Gastrocnemius medialis (tissue), 4 donors: Measurements from ENCODE around the gene KIF2A. TPM values are rescaled to one million over a fixed set of nuclear protein-coding genes. Genes with fewer than 3 reads are reported as not detected.

ENCODE experiments used
- ATAC-seq, 2 donors: fragments of 150-250 bp; one replicate each; pipeline ENCODE4 v1.9.1; 2016
- DNase-seq, 2 donors: peaks; one replicate each; pipeline ENCODE4 v3.0.0-alpha.2; 2019
- H3K27ac ChIP-seq, 4 donors: fragments of 200-600 bp; sonication (generic); 1 replicate in 1 of 4; 2 replicates in 3 of 4; pipeline ENCODE4 v1.5.1; 2016 to 2018; ENCODE audit warnings: mild to moderate bottlenecking in 2 of 4, moderate library complexity in 1 of 4
- H3K27me3 ChIP-seq, 3 donors: fragments of 200-600 bp; sonication (generic) in 2 of 3; 1 replicate in 1 of 3; 2 replicates in 2 of 3; pipeline versions ENCODE4 v1.5.1 to v1.6.0; 2016 to 2019; ENCODE audit warnings: mild to moderate bottlenecking in 1 of 3, moderate library complexity in 1 of 3
- H3K36me3 ChIP-seq, 2 donors: fragments of 200-600 bp; sonication (generic) in 1 of 2; one replicate each; pipeline ENCODE4 v1.5.1; 2017 to 2018
- H3K4me1 ChIP-seq, 2 donors: fragments of 200-600 bp; sonication (generic) in 1 of 2; one replicate each; pipeline ENCODE4 v1.5.1; 2016 to 2017; ENCODE audit warnings: mild to moderate bottlenecking in 2 of 2
- H3K4me3 ChIP-seq, 4 donors: fragments of 200-600 bp; sonication (generic) in 3 of 4; 1 replicate in 1 of 4; 2 replicates in 3 of 4; pipeline ENCODE4 v1.5.1; 2016 to 2019; ENCODE audit warnings: mild to moderate bottlenecking in 2 of 4
- H3K9me3 ChIP-seq, 3 donors: fragments of 200-600 bp; sonication (generic) in 2 of 3; 1 replicate in 1 of 3; 2 replicates in 2 of 3; pipeline ENCODE4 v1.5.1; 2016 to 2019
- POLR2A ChIP-seq, 2 donors: fragments of 450-650 bp; IDR thresholded peaks; one replicate each; pipeline ENCODE4 v1.6.1; 2017; ENCODE audit warnings: antibody characterized with exemption in 2 of 2, mild to moderate bottlenecking in 2 of 2, moderate library complexity in 2 of 2
- in situ Hi-C, 4 donors: fragments of 200-750 bp; cut with MboI; loops; one replicate each; pipeline versions ENCODE4 v1.15.0 to v1.8.0; 2017; ENCODE audit warnings: low sequenced_read_pairs in 4 of 4
- intact Hi-C: fragments of 100-400 bp; cut with DNase I; formaldehyde crosslinking; loops from one replicate; pipeline ENCODE4 v1.15.1; 2023; ENCODE audit warnings: low total_unique reads
- total RNA-seq, 4 donors: library from RNA; depleted of rRNA; stranded (reverse); fragments of >200 nt; gene quantifications; one replicate each; pipeline versions ENCODE4 v1.1.0 to v1.2.3, GENCODE V29; 2016
- TF ChIP-seq, protein P1 (sequence below), 5 experiments: fragments of 450-650 bp in 3 of 5; fragments of 200-600 bp in 2 of 5; sonication (generic) in 2 of 5; IDR thresholded peaks in 4 of 5; conservative IDR thresholded peaks in 1 of 5; 1 replicate in 4 of 5; 2 replicates in 1 of 5; pipeline ENCODE4 v1.5.1; 2016 to 2019; ENCODE audit warnings: antibody characterized with exemption in 5 of 5, mild to moderate bottlenecking in 3 of 5, moderate library complexity in 3 of 5

Gene KIF2A
- total RNA-seq, 4 donors from 2014 or later, result 7.5 to 14.2 (median 11.8) TPM

DNA sequence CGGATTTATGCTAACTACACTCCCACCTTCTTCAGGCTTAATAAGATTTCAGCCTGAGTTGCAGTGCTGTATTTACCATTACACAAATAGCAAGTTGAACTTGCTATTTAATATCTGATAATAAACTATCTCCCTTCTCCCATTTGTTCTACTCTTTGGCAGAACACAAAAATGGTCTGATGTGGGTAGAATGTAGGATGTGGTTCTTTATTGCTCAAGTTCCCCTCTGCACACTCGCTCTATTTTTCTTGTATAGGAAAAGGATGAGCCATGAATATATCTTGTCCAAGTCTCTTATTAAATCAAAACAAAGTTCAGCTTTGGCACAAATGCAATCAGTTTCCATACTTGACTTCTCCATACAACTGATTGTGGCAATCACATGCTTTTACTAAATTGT lies 37.2 kb upstream of the KIF2A start:
- Histone ChIP-seq H3K4me3 (no peak overlapping the region), H3K9me3 (no peaks in the 10 kb centered on the region), H3K4me1 (no peaks in the 10 kb centered on the region), H3K27ac (no peak overlapping the region), H3K27me3 (no peaks in the 10 kb centered on the region), H3K36me3 (no peaks in the 10 kb centered on the region)
- intact Hi-C loops, result no loop called here
- ATAC-seq (no peak), DNase-seq (no peak)
- TF ChIP-seq POLR2A (IDR thresholded peaks at IDR 0.05), result no peak
- TF ChIP-seq, protein P1, sequence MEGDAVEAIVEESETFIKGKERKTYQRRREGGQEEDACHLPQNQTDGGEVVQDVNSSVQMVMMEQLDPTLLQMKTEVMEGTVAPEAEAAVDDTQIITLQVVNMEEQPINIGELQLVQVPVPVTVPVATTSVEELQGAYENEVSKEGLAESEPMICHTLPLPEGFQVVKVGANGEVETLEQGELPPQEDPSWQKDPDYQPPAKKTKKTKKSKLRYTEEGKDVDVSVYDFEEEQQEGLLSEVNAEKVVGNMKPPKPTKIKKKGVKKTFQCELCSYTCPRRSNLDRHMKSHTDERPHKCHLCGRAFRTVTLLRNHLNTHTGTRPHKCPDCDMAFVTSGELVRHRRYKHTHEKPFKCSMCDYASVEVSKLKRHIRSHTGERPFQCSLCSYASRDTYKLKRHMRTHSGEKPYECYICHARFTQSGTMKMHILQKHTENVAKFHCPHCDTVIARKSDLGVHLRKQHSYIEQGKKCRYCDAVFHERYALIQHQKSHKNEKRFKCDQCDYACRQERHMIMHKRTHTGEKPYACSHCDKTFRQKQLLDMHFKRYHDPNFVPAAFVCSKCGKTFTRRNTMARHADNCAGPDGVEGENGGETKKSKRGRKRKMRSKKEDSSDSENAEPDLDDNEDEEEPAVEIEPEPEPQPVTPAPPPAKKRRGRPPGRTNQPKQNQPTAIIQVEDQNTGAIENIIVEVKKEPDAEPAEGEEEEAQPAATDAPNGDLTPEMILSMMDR (IDR thresholded peaks at IDR 0.05 in 4 of 5, conservative IDR thresholded peaks at IDR 0.05 in 1 of 5), result no peak
- in situ Hi-C loops, result no loop called here

DNA sequence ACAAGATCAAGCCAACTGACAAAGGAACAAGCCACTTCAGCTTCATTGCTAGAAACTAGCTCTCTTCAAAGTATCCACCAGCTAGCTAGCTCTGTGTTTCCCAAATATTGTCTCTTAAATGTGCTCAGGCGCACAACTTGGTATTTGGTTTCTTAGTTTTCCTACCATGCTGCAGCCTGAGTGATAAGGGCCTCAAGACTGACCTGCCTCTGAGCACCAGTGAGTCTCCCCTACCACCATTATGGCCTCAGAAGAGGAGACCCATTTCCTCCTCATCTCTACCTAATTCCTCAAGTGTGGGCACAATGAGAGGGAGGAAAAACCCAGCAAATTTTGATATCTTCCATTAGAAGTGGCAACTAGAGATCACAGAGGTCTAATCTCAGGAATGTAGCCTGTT lies 34.6 kb upstream of the KIF2A start:
- no peak for DNase-seq
- Histone ChIP-seq H3K27me3 (no peaks in the 10 kb centered on the region), H3K27ac (no peak overlapping the region), H3K36me3 (no peaks in the 10 kb centered on the region), H3K9me3 (no peaks in the 10 kb centered on the region), H3K4me3 (no peak overlapping the region), H3K4me1 (no peaks in the 10 kb centered on the region)
- no peak for TF ChIP-seq POLR2A (IDR thresholded peaks at IDR 0.05)
- TF ChIP-seq, protein P1 (IDR thresholded peaks at IDR 0.05 in 4 of 5, conservative IDR thresholded peaks at IDR 0.05 in 1 of 5), result no peak
- in situ Hi-C loops, result no loop called here
- intact Hi-C loops, result no loop called here
- no peak for ATAC-seq

DNA sequence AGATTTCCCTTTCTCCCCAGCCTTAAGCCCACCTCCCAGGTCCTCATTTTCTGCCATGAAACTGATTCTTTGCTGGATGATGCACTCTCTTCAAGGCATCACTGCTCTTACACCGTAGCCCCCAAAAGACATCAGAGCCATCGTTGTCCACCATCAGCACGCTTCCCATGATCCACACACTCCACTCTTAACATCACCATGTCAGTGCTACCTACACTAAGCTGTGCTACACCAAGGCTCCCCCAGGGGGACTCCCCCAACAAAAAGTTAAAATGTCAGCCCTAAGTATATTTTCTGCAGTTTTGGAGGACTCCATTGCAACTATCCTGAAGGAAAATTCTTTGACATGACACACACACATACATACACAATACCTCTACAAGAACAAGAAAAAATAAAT lies 34.1 kb upstream of the KIF2A start:
- in situ Hi-C loops, result no loop called here
- Histone ChIP-seq H3K4me1 (no peaks in the 10 kb centered on the region), H3K9me3 (no peaks in the 10 kb centered on the region), H3K4me3 (no peak overlapping the region), H3K27ac (no peak overlapping the region), H3K36me3 (no peaks in the 10 kb centered on the region), H3K27me3 (no peaks in the 10 kb centered on the region)
- TF ChIP-seq, protein P1 (IDR thresholded peaks at IDR 0.05 in 4 of 5, conservative IDR thresholded peaks at IDR 0.05 in 1 of 5), result no peak
- TF ChIP-seq POLR2A (IDR thresholded peaks at IDR 0.05), result no peak
- ATAC-seq (no peak), DNase-seq (no peak)
- intact Hi-C loops, result no loop called here

DNA sequence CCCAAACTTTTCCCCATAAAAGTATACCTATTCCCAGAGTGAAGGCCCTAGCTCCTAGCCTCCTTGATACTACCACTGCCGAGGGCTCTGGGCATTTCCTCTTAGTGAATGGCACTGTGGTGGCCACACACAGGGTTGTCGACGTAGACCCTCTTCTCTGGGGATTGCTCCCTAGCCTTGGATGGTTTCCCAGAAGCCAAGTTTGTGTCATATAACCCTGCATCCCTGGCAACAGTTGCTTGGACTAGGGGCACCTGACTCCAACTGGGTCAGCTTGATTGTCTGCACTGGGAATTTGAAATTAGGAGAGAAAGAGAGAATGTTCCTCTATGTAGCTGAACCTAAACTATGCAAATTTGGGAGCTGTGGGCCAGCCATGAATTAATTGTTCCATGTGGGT lies 32.3 kb upstream of the KIF2A start:
- Histone ChIP-seq H3K9me3 (no peaks in the 10 kb centered on the region), H3K27me3 (no peaks in the 10 kb centered on the region), H3K27ac (no peak overlapping the region), H3K36me3 (no peaks in the 10 kb centered on the region), H3K4me1 (no peaks in the 10 kb centered on the region), H3K4me3 (no peak overlapping the region)
- DNase-seq (no peak), ATAC-seq (no peak)
- in situ Hi-C loops (no loop called here), intact Hi-C loops (no loop called here)
- TF ChIP-seq, protein P1 (IDR thresholded peaks at IDR 0.05 in 4 of 5, conservative IDR thresholded peaks at IDR 0.05 in 1 of 5), result no peak
- no peak for TF ChIP-seq POLR2A (IDR thresholded peaks at IDR 0.05)

DNA sequence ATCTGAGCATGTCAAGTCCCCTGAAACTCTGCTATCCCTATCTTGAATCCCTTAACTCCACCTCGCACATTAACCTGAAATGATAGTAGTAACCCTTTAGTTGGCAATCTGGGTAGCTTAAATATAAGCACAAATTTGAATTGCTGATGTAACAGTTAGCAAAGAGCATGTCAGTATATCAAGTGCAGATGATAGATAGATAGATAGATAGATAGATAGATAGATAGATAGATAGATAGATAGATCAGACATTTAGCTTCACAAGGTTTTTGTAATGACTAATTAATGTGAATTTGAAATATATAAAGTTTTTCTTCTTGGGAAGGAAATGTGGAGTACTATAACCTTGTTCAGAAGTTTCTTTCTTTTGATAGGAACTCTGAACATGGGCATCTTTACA lies 30.4 kb upstream of the KIF2A start:
- intact Hi-C loops, result no loop called here
- TF ChIP-seq, protein P1 (IDR thresholded peaks at IDR 0.05 in 4 of 5, conservative IDR thresholded peaks at IDR 0.05 in 1 of 5), result no peak
- TF ChIP-seq POLR2A (IDR thresholded peaks at IDR 0.05), result no peak
- no peak for ATAC-seq

More for the DNA sequence above, 30.4 kb upstream of the KIF2A start:
- no peak for DNase-seq
- Histone ChIP-seq H3K9me3 (no peaks in the 10 kb centered on the region), H3K4me3 (no peak overlapping the region), H3K27ac (no peak overlapping the region), H3K27me3 (no peaks in the 10 kb centered on the region), H3K36me3 (no peaks in the 10 kb centered on the region), H3K4me1 (no peaks in the 10 kb centered on the region)
- in situ Hi-C loops, result no loop called here
